DND-41 (cell line): Measurements from ENCODE around the gene FOCAD.

ENCODE experiments used
- ATAC-seq: fragments of 200-7000 bp; cut with Tn5 transposase; 3 replicates; pipeline ENCODE4 v1.9.1; 2021; ENCODE audit warnings: low read depth; ENCODE audit not compliant: insufficient read depth
- DNase-seq: peaks from one replicate; pipeline ENCODE4 v3.0.0-alpha.2; 2020
- H2AFZ ChIP-seq: 2 replicates; pipeline ENCODE4 v1.6.0; 2012; ENCODE audit warnings: low read depth, low read length
- H3K27ac ChIP-seq: 2 replicates; pipeline ENCODE4 v1.5.1; 2012; ENCODE audit warnings: low read length, inconsistent platforms
- H3K27me3 ChIP-seq: fragments of 200-600 bp; sonication (generic); 2 replicates; pipeline ENCODE4 v1.6.0; 2012; ENCODE audit warnings: low read length, mild to moderate bottlenecking, inconsistent platforms; ENCODE audit not compliant: insufficient read depth, poor library complexity
- H3K36me3 ChIP-seq: 2 replicates; pipeline ENCODE4 v1.5.1; 2012; ENCODE audit warnings: low read length, inconsistent platforms; ENCODE audit not compliant: insufficient read depth
- H3K4me1 ChIP-seq: 2 replicates; pipeline ENCODE4 v1.5.1; 2012; ENCODE audit warnings: mild to moderate bottlenecking, low read length; ENCODE audit not compliant: insufficient read depth
- H3K4me2 ChIP-seq: 2 replicates; pipeline ENCODE4 v1.6.0; 2012; ENCODE audit warnings: mild to moderate bottlenecking, moderate library complexity, low read length, inconsistent platforms; ENCODE audit not compliant: insufficient read depth
- H3K4me3 ChIP-seq, 2 experiments: fragments of 200-600 bp in 1 of 2; shearing (Covaris generic) in 1 of 2; 2 replicates each; pipeline ENCODE4 v1.5.1; 2012 to 2016; ENCODE audit warnings: inconsistent platforms in 2 of 2, low read length in 2 of 2, mild to moderate bottlenecking in 2 of 2, low read depth in 1 of 2, moderate library complexity in 1 of 2
- H3K79me2 ChIP-seq: 2 replicates; pipeline ENCODE4 v1.6.0; 2012; ENCODE audit warnings: low read length, inconsistent platforms; ENCODE audit not compliant: insufficient read depth
- H3K9ac ChIP-seq: 2 replicates; pipeline ENCODE4 v1.6.0; 2012; ENCODE audit warnings: low read depth, mild to moderate bottlenecking, inconsistent platforms, low read length, moderate library complexity
- H3K9me3 ChIP-seq: 2 replicates; pipeline ENCODE4 v1.5.1; 2012; ENCODE audit warnings: low read length, moderate library complexity, mild to moderate bottlenecking, inconsistent platforms; ENCODE audit not compliant: insufficient read depth, severe bottlenecking
- H4K20me1 ChIP-seq: 2 replicates; pipeline ENCODE4 v1.6.0; 2012; ENCODE audit warnings: low read length; ENCODE audit not compliant: insufficient read depth
- CTCF ChIP-seq: IDR thresholded peaks from 2 replicates; pipeline ENCODE4 v1.5.1; 2012; ENCODE audit warnings: borderline replicate concordance, low read length, moderate library complexity, mild to moderate bottlenecking; ENCODE audit not compliant: poor library complexity, severe bottlenecking; ENCODE audit errors: extremely low read depth
- EZH2 ChIP-seq: IDR thresholded peaks from 3 replicates; pipeline ENCODE4 v1.6.1; 2012; ENCODE audit warnings: borderline replicate concordance, low read depth, mild to moderate bottlenecking, moderate library complexity, low read length, inconsistent platforms; ENCODE audit not compliant: severe bottlenecking

FOCAD gene

GRCh38 chr9:20925256-20926045, 241.4 kb downstream of the FOCAD start:
- Histone ChIP-seq H2AFZ (no peak overlapping the region), H3K79me2 (no peaks in the 10 kb centered on the region), H3K27ac (no peak overlapping the region), H3K9me3 (no peaks in the 10 kb centered on the region), H3K4me1 (no peaks in the 10 kb centered on the region), H3K36me3 (no peaks in the 10 kb centered on the region; the same call in 1 of the 2 replicates), H3K9ac (no peak overlapping the region), H3K27me3 (no peaks in the 10 kb centered on the region), H3K4me3 (no peak overlapping the region), H3K4me2 (no peak overlapping the region), H4K20me1 (no peaks in the 10 kb centered on the region)
- DNase-seq (no peak), ATAC-seq (no peak)
- TF ChIP-seq EZH2 (no peak), CTCF (no peak)

- Histone ChIP-seq H4K20me1 (no peaks in the 10 kb centered on the region), H3K4me3 (no peak overlapping the region), H3K4me2 (no peak overlapping the region), H3K36me3 (no peaks in the 10 kb centered on the region; the same call in 1 of the 2 replicates), H3K27me3 (no peaks in the 10 kb centered on the region), H2AFZ (no peak overlapping the region), H3K9me3 (no peaks in the 10 kb centered on the region), H3K9ac (no peak overlapping the region), H3K79me2 (no peaks in the 10 kb centered on the region), H3K27ac (no peak overlapping the region), H3K4me1 (no peaks in the 10 kb centered on the region)
- DNase-seq (no peak), ATAC-seq (no peak)
- TF ChIP-seq CTCF (no peak), EZH2 (no peak)
Measured at GRCh38 chr9:20929276-20929675, 245.2 kb downstream of the FOCAD start.

GRCh38 chr9:20930836-20931235, 246.8 kb downstream of the FOCAD start:
- no peak for DNase-seq
- H3K27me3 ChIP-seq = no peaks in the 10 kb centered on the region
- H3K79me2 ChIP-seq = no peaks in the 10 kb centered on the region
- H3K36me3 ChIP-seq = no peaks in the 10 kb centered on the region; the same call in 1 of the 2 replicates
- no peak overlapping the region for H3K27ac ChIP-seq
- ATAC-seq = no peak
- no peak overlapping the region for H3K4me2 ChIP-seq
- H2AFZ ChIP-seq = no peak overlapping the region
- H4K20me1 ChIP-seq = no peaks in the 10 kb centered on the region
- H3K4me1 ChIP-seq = no peaks in the 10 kb centered on the region
- no peak overlapping the region for H3K4me3 ChIP-seq
- no peaks in the 10 kb centered on the region for H3K9me3 ChIP-seq
- TF ChIP-seq CTCF = no peak
- TF ChIP-seq EZH2 = no peak
- no peak overlapping the region for H3K9ac ChIP-seq
